Measurements from ENCODE around the gene HMSD.
"Not testable (repeated sequence)": the region's sequence is repeated elsewhere in the genome, so short reads cannot be mapped to it uniquely, and the experiment has no call there.

The HMSD gene

DNA sequence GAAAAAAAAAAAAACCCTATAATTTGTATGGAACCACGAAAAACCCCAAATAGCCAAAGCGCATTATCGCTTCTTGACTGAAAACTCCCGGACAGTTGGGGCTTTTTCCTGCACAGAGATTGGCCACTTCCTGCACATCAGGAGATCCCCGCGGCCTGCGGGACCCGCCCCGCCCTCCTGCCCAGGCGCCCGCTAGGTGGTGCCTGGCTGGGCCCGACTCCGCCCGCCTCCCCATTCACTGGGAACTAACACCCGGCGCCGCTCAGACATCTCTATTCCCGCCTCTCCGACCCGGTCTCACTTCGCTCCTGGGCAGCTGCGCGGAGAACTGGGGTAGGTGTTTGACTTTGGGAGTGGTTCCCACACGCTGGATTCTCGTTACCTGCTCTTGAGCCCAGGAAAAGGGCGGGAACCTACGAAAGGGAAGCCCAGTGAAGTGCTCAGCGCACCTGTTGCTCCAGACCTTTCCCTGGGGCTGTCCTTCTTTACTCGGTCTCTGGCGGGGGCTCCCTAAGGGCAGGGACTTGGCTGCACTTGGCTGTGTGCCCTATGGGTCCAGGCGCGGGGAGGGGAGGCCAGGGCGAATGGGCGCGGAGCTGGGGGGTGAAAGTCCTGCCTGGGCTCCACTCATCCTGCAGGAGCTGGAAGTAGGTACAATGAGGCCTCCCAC is at the start of gene HMSD:
HMSD (plus strand) TSS at position 234 of the 670 bp plus-strand sequence. CDS start 4,155 bp downstream, outside the sequence.
- peak; percentile 52 for DNase-seq

GRCh38 chr18:63903851-63904570 is 45.1 kb upstream of the HMSD start:
- DNase-seq: no peak

- DNase-seq: no peak
Measured at GRCh38 chr18:63904694-63905093, 44.4 kb upstream of the HMSD start.

DNA sequence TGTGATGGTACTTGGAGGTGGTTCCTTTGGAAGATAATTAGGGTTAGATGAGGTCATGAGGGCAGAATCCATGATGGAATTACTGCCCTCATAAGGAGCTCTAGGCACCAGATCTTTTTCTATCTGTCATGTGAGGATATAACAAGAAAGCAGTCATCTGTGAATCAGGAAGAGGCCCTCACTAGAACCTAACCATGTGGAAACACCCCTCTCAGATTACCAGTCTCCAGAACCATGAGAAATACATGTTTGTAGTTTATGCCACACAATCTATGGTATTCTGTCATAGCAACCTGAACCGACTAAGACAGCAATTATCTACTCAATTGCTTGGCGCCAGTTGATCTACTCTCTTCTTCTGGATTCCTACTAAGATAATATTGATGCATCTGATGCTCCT is 43.7 kb upstream of the HMSD start:
- no peak for DNase-seq

DNA sequence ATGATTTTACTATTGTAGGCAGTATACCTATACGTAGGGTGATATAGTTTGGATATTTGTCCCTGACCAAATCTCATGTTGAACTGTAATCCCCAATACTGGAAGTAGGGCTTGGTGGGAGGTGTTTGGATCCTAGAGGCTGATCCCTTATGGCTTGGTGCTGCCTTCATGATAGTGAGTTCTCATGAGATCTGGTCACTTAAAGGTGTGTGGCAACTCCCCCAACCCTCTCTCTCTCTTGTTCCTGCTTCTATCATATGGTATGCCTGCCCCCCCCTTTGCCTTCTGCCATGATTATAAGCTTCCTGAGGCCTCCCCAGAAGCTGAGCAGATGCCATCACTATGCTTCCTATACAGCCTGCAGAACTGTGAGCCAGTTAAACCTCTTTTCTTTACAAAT is 43.0 kb upstream of the HMSD start:
- DNase-seq: no peak

DNA sequence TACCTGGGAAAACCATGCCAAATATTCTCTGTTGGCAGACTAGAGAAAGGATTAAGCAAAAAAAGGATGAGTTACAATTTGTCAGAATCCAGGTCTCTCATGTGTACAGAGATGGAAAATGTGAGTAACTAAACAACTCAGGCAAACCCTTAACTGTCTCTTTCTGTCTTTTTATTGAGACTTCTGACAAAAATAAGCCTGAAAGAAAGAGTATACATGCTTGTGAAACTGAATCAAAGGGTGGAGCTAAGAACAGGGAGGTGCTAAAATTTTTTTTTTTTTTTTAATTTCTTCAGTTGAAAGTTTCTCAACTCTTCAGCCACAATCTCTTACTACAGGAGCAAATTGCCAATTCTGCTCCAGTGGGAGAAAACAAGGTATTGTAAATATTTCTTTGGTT is 41.4 kb upstream of the HMSD start, which contains the start of gene SERPINB10:
SERPINB10 (plus strand) TSS at position 295 of the 400 bp plus-strand sequence. CDS start 7,553 bp downstream, outside the sequence.
- no peak for DNase-seq

DNA sequence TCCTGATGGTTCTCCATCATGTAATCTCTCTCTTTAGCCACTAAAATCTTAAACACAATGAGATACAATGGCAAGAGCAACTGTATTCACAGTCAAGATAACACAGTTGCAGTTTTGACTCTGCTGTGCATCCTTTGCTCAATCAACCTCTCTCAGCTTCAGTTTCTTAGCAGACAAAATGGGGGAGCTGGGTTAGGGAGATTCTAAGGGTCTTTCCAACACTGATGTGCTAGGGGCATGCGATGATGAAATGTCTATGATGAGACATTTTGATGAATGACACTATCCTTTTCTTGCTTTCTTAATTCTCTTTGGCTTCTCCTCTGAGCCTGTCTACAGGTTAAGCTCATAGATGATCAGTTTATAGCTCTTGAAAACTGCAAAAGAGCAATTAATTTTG is 40.2 kb upstream of the HMSD start:
- no peak for DNase-seq

- DNase-seq: no peak
Measured at GRCh38 chr18:63909870-63910269, 39.2 kb upstream of the HMSD start.

DNA sequence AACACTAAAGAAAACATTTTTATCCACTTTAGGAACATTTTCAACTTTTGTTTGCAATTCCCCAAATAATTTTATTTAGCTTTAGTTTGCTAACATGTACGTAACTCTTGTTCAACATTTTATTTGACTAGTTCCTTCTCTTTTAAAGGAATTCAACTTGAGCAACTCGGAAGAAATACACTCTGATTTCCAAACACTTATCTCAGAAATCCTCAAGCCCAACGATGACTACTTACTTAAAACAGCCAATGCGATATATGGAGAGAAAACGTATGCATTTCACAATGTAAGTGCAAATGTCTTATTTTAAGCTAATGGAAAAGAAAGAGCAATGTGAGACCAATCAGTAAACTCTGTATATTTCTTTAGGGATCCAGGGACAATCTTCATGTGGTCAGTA is 31.3 kb upstream of the HMSD start:
- DNase-seq: no peak

- DNase-seq: no peak
Measured at GRCh38 chr18:63922049-63922448, 27.1 kb upstream of the HMSD start.

DNA sequence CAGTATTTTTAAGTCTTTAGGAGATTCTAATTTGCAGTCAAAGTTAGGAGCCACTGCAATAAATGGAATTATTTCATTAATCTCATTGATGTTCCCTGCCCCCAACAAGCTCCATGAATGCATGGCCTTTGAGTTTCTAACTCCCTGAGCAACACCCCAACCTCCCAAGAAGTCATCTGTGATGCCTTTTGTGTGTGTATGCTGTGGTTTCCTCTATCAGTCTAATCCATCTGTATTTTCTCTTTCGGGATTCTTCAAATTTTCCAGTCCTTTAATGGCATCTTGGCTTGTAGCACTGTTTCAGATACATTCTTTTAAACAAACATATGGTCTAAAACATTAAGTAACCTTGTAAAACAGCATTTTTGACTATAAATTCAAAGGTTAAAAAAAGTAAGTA is 24.6 kb upstream of the HMSD start:
- DNase-seq: no peak

- no peak for DNase-seq
Measured at GRCh38 chr18:63928331-63928730, 20.8 kb upstream of the HMSD start.

DNA sequence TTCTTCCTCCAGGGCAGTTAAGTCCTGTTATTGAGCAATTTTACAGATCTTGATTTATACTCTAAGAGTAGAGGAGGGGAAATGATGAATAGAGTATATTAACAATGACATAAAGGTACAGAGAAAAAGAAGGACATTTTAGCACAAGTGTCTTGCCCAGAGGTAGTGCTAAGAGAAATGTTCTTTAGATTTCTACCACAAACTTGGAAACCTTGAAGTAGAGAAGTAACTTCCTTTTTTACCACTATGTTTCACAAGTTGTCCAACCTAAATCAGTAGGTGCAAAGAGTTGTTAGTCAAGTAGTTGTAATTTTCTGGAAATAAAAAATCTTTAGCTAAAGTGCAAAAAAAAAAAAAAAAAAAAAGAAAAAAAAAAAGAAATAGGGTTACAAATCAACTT is 19.7 kb upstream of the HMSD start:
- DNase-seq: not testable (repeated sequence)

DNA sequence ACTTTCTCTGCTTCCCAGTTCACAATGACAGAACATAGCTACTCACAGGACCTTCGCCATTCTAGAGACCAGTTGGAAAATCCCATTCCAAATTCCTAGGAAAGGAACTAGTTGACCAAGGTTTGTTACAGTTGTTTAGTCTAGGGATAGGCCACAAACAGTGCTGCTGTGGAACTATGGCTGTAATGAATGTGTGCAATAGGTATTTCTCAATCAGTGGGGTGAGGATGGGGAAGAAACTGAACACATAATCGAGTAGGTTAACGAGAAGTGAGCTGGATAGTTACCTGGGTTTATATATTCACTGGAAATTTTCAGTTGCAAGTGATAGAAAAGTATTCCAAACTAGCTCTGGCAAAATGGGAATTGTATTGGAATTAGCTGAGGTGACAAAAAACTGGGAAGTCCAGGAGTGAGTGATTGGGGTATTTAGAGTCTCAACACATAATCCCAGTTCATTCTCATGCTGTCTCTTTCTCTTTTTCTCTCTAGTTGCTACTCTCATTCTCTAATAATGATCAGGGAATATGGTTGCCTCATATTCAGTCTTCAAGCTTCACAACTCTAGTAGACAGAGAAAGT is 18.2 kb upstream of the HMSD start:
- no peak for DNase-seq

GRCh38 chr18:63936156-63936931 is 12.8 kb upstream of the HMSD start:
- DNase-seq: peak; percentile 20

GRCh38 chr18:63936932-63937393 is 12.1 kb upstream of the HMSD start:
- no peak for DNase-seq

DNA sequence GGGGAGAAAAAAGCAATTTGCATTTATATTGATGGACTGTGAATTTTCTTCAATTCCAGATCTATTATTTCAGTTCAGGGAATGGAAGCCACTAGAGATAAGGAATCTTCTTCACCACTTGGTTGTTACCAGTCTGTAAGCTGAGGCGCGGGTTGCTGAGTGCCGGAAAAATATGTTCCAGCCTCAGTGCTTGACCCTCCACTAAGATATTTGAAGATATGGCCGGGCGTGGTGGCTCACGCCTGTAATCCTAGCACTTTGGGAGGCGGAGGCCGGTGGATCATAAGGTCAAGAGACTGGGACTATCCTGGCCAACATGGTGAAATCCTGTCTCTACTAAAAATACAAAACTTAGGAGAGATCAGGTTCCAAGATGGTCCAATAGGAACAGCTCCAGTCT is 9.1 kb upstream of the HMSD start:
- no peak for DNase-seq

GRCh38 chr18:63940543-63941050 is 8.5 kb upstream of the HMSD start:
- DNase-seq: not testable (repeated sequence)

DNA sequence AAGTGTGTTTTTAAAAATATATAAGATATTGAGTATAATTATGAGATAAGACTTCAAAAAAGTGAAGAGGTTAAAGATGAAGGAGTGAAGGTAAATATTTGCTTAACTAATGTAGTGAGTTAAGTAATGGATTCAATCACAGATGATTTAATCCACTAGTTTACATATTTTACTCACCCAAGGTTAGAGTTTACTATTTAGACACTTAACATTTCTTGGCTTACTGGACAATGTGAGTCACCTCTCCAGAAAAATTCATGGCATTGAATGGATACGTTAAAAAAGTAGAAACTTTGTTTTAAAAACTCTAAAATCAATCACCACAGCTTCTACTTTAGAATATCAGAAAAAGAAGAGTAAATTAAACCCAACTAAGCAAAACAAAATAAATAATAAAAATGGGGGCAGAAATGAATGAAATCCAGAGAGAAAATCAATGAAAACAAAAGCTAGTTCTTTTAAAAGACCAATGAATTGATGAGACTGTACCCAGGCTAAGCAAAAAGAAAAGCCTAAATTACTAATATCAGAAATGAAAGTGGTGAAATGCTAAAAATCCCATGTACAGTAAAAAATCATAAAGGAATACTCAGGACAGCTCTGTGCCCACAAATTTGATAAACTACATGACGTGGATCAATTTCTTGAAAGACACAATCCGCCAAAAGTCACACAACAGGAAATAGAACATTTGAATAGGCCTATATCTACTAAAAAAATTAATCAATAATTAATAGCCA is 1.9 kb upstream of the HMSD start:
- DNase-seq: no peak

GRCh38 chr18:63951302-63951705 is 2.2 kb downstream of the HMSD start:
- no peak for DNase-seq

- peak; percentile 44 for DNase-seq
Measured at GRCh38 chr18:63953811-63954210, 4.7 kb downstream of the HMSD start.

- no peak for DNase-seq
Measured at GRCh38 chr18:63956755-63957154, 7.7 kb downstream of the HMSD start.
